HG03060 (cell line): Measurements from ENCODE around the gene GLI3.

Experiments
- ATAC-seq: cut with Tn5 transposase; IDR thresholded peaks from one replicate; pipeline ENCODE4 v1.9.1; 2021; ENCODE audit warnings: low read depth, moderate number of reproducible peaks; ENCODE audit not compliant: unreplicated experiment

Gene GLI3

GRCh38 chr7:42183547-42183946 lies 53.5 kb downstream of the GLI3 start:
- ATAC-seq = no peak

- ATAC-seq = no peak
These were observed 55.4 kb downstream of the GLI3 start for GRCh38 chr7:42181566-42181965.

- ATAC-seq = no peak
These were observed 56.2 kb downstream of the GLI3 start for GRCh38 chr7:42180806-42181205.

- no peak for ATAC-seq
These were observed 60.3 kb downstream of the GLI3 start for GRCh38 chr7:42176724-42177101.

GRCh38 chr7:42175834-42176723 lies 60.9 kb downstream of the GLI3 start:
- ATAC-seq = no peak

GRCh38 chr7:42174391-42174912 lies 62.6 kb downstream of the GLI3 start:
- no peak for ATAC-seq

GRCh38 chr7:42170724-42171123 lies 66.3 kb downstream of the GLI3 start:
- no peak for ATAC-seq

GRCh38 chr7:42168512-42168911 lies 68.5 kb downstream of the GLI3 start:
- ATAC-seq = no peak

GRCh38 chr7:42167631-42168236 lies 69.3 kb downstream of the GLI3 start:
- ATAC-seq = no peak

GRCh38 chr7:42167206-42167605 lies 69.8 kb downstream of the GLI3 start:
- no peak for ATAC-seq

- no peak for ATAC-seq
These were observed 72.1 kb downstream of the GLI3 start for GRCh38 chr7:42164881-42165428.

- ATAC-seq = no peak
These were observed 74.3 kb downstream of the GLI3 start for GRCh38 chr7:42162560-42163325.

GRCh38 chr7:42161719-42162118 lies 75.3 kb downstream of the GLI3 start:
- ATAC-seq = no peak

GRCh38 chr7:42161110-42161509 lies 75.9 kb downstream of the GLI3 start:
- ATAC-seq = no peak

GRCh38 chr7:42159130-42159529 lies 77.9 kb downstream of the GLI3 start:
- no peak for ATAC-seq

- ATAC-seq = no peak
These were observed 79.9 kb downstream of the GLI3 start for GRCh38 chr7:42156967-42157721.

- no peak for ATAC-seq
These were observed 80.6 kb downstream of the GLI3 start for GRCh38 chr7:42156291-42156865.

GRCh38 chr7:42155584-42156290 lies 81.3 kb downstream of the GLI3 start:
- no peak for ATAC-seq

- ATAC-seq = no peak
These were observed 82.8 kb downstream of the GLI3 start for GRCh38 chr7:42154173-42154572.
